ENCODE results near the gene MZT1.

MZT1 gene

DNA sequence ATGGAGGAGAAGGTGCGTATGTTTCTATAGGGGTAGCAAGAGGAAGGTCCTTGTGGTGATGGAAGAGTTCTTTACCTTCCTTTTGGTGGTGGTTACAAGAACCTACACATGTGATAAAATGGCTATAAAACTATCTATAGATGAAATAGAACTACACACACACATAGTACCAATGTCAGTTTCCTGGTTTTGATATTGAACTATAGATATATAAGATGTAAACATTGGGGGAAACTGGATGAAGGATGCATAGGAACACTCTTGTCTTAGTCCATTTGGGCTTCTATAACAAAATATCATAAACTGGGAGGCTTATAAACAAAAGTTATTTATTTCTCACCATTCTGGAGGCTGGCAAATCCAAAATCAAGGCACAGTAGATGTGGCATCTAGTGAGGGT is 47.1 kb downstream of the MZT1 start:
- DNase-seq (ENCODE audit: low read depth in 2 of 2) = no peak

DNA sequence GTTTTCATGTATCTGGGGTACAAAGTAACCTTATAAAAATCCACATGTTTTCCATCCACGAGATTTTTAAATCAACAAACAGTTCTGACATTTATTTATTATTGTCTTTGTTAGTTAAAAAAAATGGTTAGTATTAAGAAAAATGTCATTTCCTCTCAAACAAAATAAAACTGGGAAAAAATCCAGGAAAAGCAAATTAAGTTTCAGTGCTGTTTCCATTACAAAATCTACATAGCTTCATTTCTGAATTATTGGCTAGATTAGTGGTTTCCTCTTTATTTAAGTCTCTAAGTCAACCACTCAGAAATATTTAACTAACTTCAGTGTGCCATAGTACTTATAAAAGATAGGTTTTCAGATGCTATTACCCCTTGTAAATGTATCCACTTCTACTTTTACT is 49.1 kb downstream of the MZT1 start:
- DNase-seq (ENCODE audit: low read depth in 2 of 2) = no peak

DNA sequence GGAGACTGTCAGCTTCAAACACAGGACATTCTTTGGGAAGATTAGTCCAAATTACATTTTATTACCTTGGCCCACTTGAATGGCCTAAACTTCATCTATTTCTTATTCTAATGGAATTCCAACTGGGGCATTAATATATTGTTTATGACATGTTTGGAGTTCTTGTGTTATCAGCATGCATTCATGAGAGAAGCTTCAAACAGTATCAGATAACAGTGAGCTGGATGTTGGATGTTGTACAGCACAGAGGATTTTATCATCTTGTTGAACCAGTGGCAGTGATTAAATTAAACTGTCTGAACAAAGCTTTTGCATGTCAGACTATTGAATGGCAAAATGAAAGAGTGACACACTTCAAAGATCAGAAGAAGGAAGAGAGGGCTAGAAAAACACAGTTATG is 50.0 kb downstream of the MZT1 start:
- no peak for DNase-seq (ENCODE audit: low read depth in 2 of 2)

DNA sequence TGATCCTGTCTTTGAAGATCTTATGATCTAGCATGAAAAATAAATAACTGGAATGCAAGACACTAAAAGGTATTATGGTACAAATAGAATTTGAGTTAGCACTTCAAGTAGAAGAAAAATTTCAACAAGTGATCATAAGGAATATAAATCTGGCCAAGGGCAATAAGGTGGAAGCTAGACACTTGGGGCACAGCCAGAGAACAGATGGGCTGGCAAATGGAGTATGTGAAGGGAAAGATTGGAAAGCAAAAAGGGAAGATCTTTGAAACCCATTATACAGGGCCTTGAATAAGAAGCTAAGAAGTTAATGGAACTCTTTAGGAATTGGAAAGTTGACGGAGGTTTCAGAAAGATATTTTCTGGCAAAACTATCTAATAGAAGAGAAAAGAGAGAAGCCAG is 61.0 kb downstream of the MZT1 start:
- DNase-seq (ENCODE audit: low read depth in 2 of 2) = no peak

DNA sequence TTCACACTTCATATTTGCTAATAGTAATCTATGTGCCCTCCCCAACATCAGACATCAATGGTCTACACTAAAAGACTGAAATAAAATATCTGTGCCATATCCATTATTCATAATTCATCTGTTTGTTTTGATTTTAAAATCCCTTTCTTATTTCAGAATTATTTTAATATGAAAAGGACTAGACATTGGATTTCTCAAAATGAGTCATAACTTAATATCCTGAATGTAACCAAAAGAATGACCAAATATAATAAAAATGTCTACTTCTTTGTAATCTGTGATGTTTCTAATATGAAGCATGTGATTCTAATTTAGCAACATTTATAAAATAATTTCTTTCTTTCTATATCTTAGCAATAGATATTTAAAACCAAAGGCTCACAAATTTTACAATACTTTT is 64.9 kb downstream of the MZT1 start:
- no peak for DNase-seq (ENCODE audit: low read depth in 2 of 2)
